ENCODE data around the gene SHB.

DNA sequence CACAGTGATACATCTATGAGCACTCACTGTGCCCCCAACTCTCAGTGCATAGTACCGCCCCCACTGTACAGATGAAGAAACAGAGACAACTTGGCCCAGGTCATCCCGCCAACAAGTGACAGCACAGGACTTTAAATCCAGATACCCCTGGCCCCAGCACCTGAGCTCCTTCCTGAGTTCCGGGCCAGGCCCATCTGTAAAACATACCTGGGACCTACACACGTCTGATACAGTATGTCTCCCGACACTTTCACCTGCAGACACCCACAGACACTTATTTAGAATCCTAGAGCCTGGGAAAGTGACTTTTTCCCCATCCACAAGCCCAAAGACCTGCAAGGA is 104.3 kb downstream of the SHB start:
- TF ChIP-seq CTCF (IDR thresholded peaks at IDR 0.05) (no peak), POLR2A (IDR thresholded peaks at IDR 0.05; ENCODE audit: low read length) (no peak)

Data from A549 (cell line).